GM19463 (cell line): ENCODE results near the gene TMEM163.
"Not testable (repeated sequence)": the region's sequence is repeated elsewhere in the genome, so short reads cannot be mapped to it uniquely, and the experiment has no call there.

Source experiments
- ATAC-seq: cut with Tn5 transposase; IDR thresholded peaks from one replicate; pipeline ENCODE4 v1.9.1; 2021; ENCODE audit warnings: mild to moderate bottlenecking, moderate library complexity; ENCODE audit not compliant: unreplicated experiment

Gene TMEM163

GRCh38 chr2:134498654-134499053 lies 220.1 kb downstream of the TMEM163 start:
- ATAC-seq = no peak

GRCh38 chr2:134493797-134494196 lies 225.0 kb downstream of the TMEM163 start:
- no peak for ATAC-seq

- no peak for ATAC-seq
These were observed 226.9 kb downstream of the TMEM163 start for GRCh38 chr2:134491771-134492441.

GRCh38 chr2:134491022-134491421 lies 227.8 kb downstream of the TMEM163 start:
- no peak for ATAC-seq

GRCh38 chr2:134490559-134490958 lies 228.2 kb downstream of the TMEM163 start:
- ATAC-seq = no peak

GRCh38 chr2:134489732-134490384 lies 228.9 kb downstream of the TMEM163 start:
- ATAC-seq = no peak

- no peak for ATAC-seq
These were observed 235.9 kb downstream of the TMEM163 start for GRCh38 chr2:134482766-134483340.

- ATAC-seq = no peak
These were observed 236.6 kb downstream of the TMEM163 start for GRCh38 chr2:134482131-134482723.

GRCh38 chr2:134479696-134480330 lies 239.0 kb downstream of the TMEM163 start:
- no peak for ATAC-seq

- ATAC-seq = not testable (repeated sequence)
These were observed 241.8 kb downstream of the TMEM163 start for GRCh38 chr2:134476982-134477381.

- no peak for ATAC-seq
These were observed 248.1 kb downstream of the TMEM163 start for GRCh38 chr2:134470561-134471168.

GRCh38 chr2:134469516-134470115 lies 249.2 kb downstream of the TMEM163 start:
- no peak for ATAC-seq

- no peak for ATAC-seq
These were observed 250.0 kb downstream of the TMEM163 start for GRCh38 chr2:134468776-134469175.

- no peak for ATAC-seq
These were observed 250.6 kb downstream of the TMEM163 start for GRCh38 chr2:134468164-134468563.

- ATAC-seq = no peak
These were observed 252.7 kb downstream of the TMEM163 start for GRCh38 chr2:134466141-134466540.

- no peak for ATAC-seq
These were observed 253.3 kb downstream of the TMEM163 start for GRCh38 chr2:134465228-134466105.

GRCh38 chr2:134463699-134464022 lies 255.1 kb downstream of the TMEM163 start:
- no peak for ATAC-seq

- no peak for ATAC-seq
These were observed 255.8 kb downstream of the TMEM163 start for GRCh38 chr2:134462791-134463698.

GRCh38 chr2:134462275-134462674 lies 256.5 kb downstream of the TMEM163 start:
- no peak for ATAC-seq
